ENCODE data around the gene CHTF18.
"Not testable (repeated sequence)": the region's sequence is repeated elsewhere in the genome, so short reads cannot be mapped to it uniquely, and the experiment has no call there.

CHTF18 gene

DNA sequence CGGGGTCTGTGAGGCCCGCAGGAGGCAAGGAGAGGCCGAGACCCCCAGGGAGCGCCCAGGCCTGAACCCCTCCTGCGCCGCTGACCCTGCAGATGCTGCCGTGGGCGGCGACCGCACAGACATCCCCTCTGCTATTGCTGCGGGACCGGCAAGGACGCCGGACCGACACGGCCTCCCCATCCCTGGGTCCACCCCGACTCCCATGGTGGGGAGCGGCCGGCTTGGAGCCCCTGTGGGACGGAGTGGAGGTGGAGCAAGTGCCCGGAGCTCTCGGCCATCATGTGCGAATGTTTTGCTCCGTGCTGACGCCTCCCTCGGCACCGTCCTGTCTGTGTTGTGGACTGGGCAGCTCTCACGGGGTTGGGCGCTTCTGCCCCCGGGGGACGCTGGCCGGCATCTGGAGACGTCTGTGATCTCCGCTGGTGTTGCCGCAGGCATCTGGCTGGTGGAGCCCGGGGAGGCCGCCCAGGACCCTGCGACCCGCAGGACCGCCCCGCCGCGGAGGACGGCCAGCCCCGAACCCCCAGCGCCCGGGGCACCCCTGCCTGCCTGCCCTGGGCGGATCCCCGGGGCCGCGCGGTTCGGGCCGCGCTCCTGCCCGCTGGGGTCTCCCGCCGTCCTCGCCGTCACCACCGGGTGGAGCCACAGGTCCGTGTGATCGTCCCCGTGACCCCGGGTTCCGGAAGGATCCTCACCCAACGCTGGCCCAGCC is 24.9 kb downstream of the CHTF18 start:
- peak; percentile 3 to 43 for DNase-seq

DNA sequence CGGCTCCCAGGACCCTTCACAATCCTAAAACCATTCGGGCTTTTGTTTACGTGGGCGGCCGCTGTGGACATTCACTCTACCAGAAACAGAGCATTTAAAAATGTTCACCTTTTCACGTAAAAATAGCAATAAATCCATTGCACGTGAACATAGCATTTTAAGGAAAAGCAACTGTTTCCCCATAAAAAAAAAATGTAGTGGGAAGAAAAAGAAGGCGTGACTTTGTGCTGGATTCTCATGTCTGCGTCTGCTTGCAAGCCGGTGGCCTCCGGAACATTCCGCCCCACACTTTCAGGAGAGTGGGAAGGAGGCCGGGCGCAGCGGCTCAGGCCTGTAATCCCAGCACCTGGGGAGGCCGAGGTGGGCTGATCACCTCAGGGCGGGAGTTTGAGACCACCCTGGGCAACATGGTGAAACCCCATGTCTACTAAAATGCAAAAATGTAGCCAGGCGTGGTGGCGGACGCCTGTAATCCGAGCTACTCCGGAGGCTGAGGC is 25.5 kb downstream of the CHTF18 start:
- DNase-seq = no peak

DNA sequence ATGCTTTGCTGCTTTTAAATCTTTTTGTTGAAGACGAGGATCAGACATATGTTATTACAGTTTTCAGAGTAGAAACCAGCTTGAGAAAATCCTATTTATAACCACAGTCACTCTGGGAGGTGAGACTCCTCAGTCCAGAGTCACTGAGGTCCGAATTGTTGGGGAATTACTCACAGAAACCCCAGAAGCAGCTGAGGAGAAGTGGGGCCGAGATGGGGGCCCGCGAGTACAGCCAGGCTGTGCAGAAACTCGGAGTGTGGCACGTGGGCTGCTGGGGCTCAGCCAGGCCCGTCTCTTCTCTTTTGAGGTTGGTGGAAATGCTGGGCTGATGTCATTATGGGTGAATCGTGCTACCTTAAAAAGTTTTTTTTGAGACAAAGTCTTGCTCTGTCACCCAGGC is 26.6 kb downstream of the CHTF18 start:
- DNase-seq = no peak

DNA sequence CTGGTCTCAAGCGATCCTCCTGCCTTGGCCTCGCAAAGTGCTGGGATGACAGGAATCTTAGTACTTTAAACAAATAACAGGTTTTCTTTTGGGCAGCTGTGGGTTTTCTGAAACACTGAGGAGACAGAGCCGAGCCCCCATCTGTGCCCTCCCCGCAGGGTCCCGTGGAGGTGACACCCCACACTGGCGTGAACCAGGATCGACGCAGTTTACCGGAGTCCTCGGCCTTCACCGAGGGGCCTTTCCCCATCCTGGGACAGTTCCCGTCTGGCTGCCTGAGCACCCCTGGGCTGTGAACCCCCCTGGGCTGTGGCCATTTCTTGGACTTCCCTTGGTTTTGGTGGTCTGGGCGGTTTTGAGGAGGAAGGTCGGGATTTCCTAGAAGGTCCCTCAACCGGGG is 27.4 kb downstream of the CHTF18 start:
- no peak for DNase-seq

DNA sequence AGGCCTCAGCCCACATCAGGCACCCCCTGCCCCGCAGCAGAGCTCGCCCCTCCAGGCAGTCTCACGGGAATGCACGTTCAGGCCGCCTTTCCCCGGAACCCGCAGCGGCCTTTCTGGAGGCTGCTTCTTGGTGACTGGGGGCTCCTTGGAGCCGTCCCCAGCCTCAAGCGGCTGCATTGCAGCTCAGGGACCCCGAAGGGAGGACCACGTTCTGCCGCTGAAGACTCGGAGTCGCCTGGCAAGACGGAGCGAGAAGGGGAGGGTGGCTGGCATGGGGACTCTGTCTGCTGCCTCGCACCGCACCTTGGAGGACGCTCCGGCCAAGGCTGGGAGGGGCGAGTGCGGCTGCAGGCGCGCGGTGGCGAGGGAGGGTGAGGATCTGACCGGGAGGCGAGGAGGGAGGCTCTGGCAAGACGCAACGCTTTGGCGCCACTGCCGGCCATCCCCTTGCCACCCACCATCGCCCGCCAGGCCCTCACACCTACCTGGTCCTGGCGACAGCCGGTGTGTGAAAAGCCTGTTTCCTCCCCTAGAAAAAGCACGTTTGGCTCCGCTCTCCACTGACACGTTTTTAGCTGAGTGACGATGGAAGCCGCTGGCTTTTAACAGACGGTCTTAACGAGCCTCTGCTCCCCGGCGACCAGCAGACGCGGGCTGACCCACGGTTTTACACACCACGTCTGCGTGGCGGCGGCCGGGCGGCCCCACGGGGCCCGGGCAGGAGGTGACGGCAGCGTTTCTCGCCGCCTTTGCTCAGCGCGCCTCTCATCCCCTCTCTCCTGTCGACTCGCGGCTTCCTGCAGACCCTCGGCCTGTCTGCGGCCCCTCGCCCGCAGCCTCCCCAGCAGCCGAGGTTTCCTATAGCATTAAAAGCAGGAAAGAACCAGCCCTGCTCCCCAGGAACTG is 28.8 kb downstream of the CHTF18 start:
- no peak for DNase-seq

DNA sequence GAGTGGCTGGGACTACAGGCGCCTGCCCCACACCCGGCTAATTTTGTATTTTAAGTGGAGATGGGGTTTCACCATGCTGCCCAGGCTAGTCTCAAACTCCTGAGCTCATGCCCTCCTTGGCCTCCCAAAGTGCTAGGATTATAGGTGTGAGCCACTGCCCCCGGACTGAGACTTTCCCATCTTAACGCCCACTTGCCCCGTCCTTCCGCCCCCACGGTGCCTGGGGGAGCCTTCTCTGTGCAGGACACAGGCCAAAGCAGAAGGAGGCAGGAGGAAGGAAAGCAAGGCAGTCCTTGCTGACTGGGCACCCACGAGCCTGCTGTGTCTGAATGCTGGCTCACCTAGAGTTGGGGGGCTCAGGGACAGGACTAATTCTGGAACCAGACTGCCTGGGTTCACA is 29.7 kb downstream of the CHTF18 start:
- DNase-seq = no peak

DNA sequence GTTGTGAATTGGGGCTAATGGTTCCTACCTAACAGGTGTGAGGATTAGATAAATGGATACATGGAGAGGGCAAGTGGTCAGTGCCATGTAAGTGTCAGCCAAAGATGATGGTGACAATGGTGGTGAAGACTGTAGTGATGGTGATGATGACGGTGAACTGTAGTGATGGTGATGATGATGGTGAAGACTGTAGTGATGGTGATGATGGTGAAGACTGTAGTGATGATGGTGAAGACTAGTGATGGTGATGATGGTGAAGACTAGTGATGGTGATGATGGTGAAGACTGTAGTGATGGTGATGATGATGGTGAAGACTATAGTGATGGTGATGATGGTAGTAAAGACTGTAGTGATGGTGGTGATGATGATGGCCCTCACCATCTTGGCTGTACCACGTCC is 30.2 kb downstream of the CHTF18 start:
- DNase-seq = no peak

DNA sequence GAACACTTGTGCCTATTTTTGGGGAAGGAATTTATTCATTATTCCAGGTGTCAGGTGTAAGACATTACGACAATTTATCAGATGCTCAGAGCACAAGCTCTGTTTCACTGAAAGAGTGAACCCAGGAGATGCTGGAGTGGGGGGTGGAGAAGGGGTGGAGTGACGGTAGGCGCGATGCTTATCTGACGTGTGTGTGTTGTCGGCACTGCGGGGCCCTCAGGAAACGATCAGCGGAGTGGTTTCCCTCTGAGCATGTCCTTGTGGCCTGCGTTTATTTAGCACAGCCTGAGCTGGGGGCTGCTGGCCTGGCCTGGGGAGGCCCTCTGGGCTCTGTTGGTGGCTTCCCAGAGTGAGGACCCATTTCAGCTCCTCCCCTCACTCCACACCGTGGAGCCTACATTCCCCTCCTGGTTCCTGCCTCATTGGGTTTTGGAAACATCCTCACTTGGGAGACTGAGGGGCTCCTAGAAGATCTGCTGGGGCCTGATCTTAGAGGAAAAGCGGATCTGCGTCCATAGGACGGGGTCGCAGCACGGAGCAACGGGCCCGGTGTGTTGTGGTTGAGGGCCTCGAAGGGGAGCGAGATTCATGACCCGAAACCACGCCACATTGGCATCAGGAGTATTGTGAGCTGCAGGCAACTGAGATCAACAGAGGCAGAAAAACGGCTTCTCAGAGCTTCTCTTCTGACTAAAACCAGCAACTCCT is 31.1 kb downstream of the CHTF18 start:
- DNase-seq = no peak

DNA sequence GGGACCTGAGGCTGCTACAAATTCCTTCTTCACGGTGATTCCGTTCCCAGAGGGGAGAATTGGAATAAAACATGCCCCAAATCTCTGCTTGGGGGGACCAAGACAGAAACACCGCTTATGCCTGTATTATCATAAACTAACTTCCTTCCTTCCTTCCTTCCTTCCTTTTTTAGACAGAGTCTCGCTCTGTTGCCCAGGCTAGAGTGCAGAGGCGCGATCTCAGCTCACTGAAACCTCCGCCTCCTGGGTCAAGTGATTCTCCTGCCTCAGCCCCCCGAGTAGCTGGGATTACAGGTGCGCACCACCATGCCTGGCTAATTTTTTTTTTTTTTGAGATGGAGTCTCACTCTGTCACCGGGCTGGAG is 31.6 kb downstream of the CHTF18 start:
- DNase-seq = not testable (repeated sequence)

DNA sequence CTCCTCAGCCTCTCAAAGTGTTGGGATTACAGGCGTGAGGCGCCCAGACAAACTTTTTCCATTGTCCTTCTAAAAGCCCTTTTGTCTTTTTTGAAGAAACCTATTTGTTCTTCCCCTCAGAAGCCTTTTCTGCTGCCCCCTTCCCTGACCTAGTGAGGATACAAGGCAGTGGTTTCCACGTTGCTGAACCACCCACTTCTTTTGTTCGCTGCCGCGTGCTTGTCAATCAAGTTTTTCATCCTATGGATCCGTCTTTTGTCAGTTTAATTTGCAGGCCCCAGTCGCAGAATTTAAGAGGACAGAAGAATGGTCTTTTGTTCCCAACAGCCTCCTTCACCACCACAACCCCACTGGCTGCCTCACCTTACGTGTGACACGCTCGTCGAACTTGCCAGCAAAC is 32.3 kb downstream of the CHTF18 start:
- DNase-seq = no peak

DNA sequence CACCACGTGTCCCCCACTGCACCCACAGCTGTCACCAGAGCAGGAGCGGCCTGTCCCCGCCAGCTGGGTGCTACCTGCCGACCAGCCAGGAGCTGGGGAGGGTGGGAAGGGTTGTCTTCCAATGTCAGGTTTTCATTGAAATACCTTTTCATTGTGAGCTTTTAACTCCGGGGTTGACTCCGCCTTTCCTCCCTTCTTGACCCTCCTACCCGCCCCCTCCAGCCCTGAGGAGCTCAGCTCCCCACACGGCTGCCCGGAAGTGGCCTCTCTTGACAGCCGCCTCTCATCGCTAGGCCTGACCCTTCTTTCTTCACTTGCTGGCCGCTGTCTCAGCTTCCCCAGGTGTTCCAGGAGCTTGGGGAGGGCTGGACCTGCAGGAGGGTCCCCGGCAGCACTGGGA is 33.3 kb downstream of the CHTF18 start:
- no peak for DNase-seq

DNA sequence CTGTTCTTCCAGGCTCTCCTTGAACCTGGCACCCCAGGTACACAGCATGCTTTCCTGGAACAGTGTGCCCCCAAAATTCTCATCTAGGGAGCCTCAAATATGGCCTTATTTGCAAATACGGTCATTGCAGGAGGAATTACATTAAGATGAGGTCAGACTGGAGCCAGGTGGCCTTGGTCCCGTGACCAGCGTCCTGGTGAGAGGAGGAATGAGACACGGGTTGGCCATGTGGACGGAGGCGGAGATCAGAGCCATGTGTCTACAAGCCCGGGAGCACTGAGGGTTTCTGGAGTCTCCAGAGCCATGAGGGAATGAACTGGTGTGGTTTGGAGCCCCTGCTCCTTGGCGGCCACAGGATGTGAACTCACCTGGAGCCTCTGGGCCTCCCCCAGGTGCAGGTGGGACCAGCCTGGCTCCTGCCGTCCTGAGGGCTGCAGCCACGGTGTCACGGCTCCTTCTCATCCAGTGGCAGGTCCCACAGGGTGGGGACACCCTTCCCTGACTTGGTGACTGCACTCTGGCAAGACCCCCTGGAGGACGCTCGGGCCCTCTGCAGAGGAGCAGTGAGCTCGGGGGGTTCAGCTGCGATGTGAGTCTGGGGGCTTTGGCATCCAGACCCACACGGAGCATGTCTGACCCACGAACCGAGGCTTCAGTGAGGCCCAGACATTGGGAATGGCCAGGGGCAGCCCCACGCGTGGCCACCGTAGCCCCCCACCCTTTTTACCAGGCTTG is 33.9 kb downstream of the CHTF18 start:
- DNase-seq = no peak

DNA sequence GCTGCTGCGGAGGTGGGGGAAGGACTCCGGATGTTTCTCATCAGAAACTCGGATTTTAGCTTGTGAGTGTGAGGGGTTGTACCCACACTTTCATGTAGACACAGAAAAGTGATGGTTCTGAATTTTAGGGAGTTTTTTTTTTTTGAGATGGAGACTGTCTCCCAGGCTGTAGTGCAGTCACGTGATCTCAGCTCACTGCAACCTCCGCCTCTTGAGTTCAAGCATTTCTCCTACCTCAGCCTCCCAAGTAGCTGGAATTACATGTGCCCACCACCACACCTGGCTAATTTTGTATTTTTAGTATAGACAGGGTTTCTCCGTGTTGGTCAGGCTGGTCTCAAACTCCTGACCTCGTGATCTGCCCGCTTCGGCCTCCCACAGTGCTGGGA is 34.5 kb downstream of the CHTF18 start:
- no peak for DNase-seq

DNA sequence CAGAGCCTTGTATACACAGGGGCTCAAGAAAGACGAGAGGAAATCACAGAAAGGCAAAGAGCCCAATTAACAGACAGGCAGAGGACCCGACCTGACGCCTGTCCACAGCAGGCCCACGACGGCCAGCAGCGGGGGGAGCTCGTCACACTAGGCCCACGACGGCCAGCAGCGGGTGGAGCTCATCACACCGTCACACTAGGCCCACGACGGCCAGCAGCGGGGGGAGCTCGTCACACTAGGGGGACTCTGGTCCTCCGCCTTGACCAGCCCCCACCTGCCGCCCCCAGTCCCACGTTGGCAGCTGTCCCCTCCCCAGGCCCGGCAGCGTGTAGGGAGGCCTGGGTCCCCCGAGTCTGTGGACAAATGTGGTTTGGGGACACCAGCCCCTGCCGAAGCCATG is 35.8 kb downstream of the CHTF18 start:
- DNase-seq = no peak

DNA sequence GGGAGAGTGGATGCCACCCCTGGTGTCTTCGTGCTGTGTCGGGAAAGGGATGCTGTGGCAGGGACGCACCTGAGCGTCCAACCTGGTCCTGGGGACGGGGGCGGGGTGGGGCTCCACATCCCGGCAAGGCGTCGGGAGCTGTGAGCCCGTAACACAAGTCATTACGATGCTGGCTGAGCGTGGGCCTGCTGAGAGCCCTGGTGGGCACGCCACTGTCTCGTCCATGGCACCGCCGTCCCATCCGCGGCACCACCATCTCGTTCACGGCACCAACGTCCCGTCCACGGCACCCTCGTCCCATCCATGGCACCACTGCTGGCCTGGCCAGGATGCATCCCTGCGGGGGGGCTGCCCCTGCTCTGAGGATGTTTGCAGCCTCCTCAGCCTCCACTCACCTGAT is 36.2 kb downstream of the CHTF18 start:
- no peak for DNase-seq

DNA sequence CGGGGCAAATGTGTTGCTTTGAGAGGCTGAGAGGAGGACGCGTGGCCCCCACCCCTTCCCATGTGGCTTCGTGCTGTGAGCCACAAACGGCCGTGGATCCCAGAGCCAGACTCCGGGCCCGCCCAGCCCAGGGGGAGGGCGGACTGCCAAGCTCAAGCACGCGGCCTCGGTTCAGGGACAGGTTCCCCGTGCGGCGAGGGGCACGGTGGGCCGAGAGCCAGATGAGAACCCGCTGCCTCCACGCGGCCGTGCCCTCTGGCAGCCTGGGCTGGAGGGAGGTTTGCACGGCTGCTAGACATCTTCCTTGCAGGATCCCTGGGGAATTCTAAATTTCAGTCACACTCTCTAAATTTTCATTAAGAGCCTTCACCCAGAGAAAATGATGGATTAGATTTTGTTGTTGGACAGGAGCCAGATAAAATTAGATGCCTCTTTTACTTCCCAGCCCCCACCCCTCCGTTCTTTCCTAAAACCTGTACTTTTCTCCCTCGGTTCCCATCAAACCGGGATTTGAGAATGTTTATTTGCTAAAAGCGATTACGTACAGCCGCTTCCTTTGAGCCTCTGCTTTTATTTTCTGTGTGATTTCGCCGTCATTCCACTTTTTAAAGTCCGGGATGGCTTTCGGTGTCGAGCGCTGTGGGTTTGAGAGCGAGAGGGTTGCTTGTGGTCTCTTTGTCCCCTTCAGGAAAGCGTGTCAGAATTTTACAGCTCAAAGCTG is 37.1 kb downstream of the CHTF18 start:
- DNase-seq = no peak

DNA sequence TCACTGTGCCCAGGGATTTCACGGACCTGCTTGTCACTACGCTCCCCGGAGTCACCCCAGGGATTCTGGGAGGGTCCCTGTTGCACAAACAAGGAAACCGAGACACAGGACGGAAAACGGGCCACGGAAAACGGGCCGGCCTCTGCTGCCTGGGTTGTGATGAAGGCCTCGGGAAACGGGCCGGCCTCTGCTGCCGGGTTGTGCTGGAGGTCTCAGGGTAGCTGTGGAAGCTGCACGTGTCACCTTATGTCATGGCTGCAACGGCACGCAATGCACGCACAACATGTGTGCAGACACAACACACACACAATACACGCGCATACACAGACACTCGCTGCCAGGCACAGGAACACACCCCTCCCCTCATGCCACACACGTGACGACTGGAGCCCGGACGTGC is 39.1 kb downstream of the CHTF18 start:
- no peak for DNase-seq

DNA sequence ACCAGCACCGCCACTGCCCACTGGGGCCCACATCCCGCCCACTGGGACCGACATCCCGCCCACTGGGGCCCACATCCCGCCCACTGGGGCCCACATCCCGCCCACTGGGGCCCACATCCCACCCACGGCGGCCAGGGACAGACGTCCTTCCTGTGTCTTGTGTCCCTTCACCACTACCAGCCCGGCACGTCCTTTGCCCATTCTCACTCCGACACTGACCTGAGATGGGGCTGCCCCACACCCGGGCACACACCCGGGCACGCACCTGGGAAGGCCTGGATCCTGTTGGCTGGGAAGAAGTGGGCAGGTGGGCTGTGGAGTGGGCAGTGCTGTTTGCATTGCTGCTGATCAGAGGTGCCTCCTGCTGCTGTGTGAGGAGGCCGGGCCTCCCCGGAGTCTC is 40.5 kb downstream of the CHTF18 start:
- DNase-seq = no peak

DNA sequence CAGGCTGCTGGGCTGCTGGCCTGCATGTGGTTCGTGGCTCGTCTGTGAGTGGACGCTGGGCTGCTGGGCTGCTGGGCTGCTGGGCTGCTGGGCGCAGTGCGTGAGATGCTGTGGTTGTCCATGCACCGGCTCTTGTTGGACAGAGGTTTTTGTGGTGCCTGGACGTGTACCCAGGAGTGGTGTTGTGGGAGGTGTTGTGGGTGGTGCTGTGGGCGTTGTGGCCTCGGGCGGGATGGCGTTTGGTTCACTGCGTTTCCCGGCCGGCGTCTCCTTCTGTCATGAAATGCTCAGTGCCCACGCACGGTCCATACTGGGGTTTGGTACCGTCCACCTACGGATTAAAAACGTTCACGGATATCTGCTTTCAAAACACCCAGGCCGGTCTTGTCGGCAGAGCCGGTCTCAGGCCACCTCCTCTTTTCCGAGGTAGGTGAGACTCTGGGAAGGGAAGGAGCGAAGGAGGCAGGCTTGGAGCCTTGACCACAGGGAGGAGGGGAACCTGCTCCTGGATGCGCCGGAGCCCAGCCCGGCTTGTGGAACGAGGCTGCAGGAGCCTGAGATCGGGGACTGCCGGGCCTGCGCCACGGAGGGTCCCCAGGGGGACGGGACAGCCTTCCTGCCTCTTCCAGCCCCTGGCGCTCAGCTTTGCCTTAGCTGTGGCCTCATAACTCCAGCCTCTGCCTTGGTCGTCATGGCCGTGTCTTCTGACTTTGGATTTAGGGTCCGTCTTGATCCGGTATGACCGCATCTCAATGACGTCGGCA is 41.9 kb downstream of the CHTF18 start:
- DNase-seq = no peak

DNA sequence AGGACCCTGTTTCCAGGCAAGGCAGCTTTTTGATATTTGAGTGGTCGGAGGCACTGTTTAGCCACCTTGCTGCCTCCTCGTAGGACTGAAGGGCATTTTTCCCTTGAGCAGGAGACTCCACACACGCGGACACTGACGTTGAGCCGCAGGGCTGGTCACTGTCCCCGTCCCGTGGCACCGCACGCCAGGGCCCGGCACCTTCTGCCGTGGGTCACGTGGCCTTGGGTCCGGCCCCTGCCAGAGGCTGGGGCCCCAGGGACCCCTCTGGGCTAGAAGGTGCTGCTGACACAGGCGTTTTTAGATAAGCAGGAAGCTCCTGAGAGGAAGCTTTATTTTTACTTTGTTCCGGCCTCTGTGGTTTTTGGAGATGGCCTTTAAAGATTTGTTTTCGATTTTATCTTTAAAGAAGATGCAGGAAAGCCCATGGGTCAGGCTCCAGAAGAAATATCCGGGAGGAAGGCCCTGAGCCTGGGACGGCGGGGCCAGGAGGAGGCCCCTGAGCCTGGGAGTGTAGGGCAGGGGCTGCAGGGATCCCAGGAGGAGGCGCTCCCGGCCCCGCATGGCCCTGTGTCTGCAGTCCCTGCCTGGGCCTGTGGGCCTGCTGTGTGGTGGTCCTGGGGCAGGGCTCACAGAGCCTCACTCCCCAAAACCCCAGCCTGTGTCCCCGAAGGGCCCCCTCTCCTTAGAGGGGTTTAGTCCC is 42.6 kb downstream of the CHTF18 start:
- DNase-seq = no peak

Measured in inflammatory macrophage (primary cell).